Measurements from ENCODE around the gene KCNIP1. TPM values are rescaled to one million over a fixed set of nuclear protein-coding genes. Genes with fewer than 3 reads are reported as not detected.

Gene KCNIP1
- total RNA-seq, 1 donor from 2014 or later = 0.45 TPM

DNA sequence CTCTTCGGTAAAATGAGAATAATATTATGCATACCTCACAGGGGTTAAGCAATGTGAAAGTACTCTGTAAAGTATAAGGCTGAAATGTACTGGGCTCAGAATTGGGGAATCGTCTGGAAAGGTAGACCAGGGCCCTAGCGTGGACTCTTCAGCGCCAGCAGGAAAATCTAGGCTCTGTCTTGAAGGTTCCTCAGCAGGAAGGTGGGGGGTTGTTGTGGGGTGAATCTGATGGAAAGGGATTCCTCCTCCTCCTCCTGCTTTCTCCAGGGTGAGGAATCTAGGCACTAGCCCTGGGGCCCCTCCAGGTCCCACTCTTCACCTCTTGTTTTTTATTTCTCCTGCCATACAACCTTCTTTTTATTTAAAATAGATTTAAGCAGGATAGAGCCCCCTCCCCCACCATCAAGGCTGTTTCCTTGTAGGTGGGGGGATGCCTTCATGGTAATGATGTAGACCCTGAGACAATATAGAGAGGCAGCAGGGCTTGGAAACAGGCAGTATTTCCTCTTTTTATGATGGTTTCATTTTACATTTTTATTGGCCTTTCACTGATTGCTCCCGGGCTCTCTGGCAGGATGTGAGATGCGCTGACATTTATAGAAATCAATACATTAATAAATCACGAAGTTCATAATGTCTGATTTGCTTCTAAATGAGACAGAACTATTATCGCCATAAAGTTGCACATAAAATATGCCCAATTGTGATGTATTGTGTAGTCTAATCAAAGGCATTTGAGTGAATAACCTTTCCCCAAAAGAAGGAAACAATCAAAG lies 200.8 kb downstream of the KCNIP1 start:
- no peak for FAIRE-seq
- Mint-ChIP-seq H3K27me3 (ENCODE audit: low read depth, unreplicated experiment) (peaks cover 24% of the 10 kb centered on the region), H3K4me3 (ENCODE audit: unreplicated experiment) (no peak overlapping the region), H3K9me3 (ENCODE audit: unreplicated experiment) (peaks cover 2% of the 10 kb centered on the region), H3K36me3 (ENCODE audit: low read depth, unreplicated experiment) (no peaks in the 10 kb centered on the region), H3K4me1 (ENCODE audit: low read depth, unreplicated experiment) (no peaks in the 10 kb centered on the region), H3K27ac (ENCODE audit: unreplicated experiment) (no peak overlapping the region)
- H3K36me3 ChIP-seq (ENCODE audit: insufficient read depth, low read length) = no peaks in the 10 kb centered on the region
- DNase-seq (ENCODE audit: low read depth) = no peak
- H3K9ac ChIP-seq (ENCODE audit: low read length) = no peak overlapping the region
- no peaks in the 10 kb centered on the region for H3K9me3 ChIP-seq (ENCODE audit: insufficient read depth, low read depth, low read length)
- H3K79me2 ChIP-seq (ENCODE audit: insufficient read depth, low read length) = no peaks in the 10 kb centered on the region
- H3K4me1 ChIP-seq (ENCODE audit: insufficient read depth, low read length) = no peaks in the 10 kb centered on the region
- no peak overlapping the region for H2AFZ ChIP-seq (ENCODE audit: low read depth, low read length)
- no peak overlapping the region for H3K4me3 ChIP-seq (ENCODE audit: insufficient read depth, low read depth, low read length)
- no peaks in the 10 kb centered on the region for H4K20me1 ChIP-seq (ENCODE audit: insufficient read depth, low read length)
- TF ChIP-seq, protein P1, sequence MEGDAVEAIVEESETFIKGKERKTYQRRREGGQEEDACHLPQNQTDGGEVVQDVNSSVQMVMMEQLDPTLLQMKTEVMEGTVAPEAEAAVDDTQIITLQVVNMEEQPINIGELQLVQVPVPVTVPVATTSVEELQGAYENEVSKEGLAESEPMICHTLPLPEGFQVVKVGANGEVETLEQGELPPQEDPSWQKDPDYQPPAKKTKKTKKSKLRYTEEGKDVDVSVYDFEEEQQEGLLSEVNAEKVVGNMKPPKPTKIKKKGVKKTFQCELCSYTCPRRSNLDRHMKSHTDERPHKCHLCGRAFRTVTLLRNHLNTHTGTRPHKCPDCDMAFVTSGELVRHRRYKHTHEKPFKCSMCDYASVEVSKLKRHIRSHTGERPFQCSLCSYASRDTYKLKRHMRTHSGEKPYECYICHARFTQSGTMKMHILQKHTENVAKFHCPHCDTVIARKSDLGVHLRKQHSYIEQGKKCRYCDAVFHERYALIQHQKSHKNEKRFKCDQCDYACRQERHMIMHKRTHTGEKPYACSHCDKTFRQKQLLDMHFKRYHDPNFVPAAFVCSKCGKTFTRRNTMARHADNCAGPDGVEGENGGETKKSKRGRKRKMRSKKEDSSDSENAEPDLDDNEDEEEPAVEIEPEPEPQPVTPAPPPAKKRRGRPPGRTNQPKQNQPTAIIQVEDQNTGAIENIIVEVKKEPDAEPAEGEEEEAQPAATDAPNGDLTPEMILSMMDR (IDR thresholded peaks at IDR 0.05; ENCODE audit: insufficient read depth, low read depth, low read length) = no peak
- TF ChIP-seq EZH2 (IDR thresholded peaks at IDR 0.05; ENCODE audit: insufficient read depth, low read length) = no peak
- no peak overlapping the region for H3K27ac ChIP-seq (ENCODE audit: low read depth, low read length)
- no peaks in the 10 kb centered on the region for H3K27me3 ChIP-seq (ENCODE audit: insufficient read depth, low read length)
- H3K4me2 ChIP-seq (ENCODE audit: low read length) = no peak overlapping the region

DNA sequence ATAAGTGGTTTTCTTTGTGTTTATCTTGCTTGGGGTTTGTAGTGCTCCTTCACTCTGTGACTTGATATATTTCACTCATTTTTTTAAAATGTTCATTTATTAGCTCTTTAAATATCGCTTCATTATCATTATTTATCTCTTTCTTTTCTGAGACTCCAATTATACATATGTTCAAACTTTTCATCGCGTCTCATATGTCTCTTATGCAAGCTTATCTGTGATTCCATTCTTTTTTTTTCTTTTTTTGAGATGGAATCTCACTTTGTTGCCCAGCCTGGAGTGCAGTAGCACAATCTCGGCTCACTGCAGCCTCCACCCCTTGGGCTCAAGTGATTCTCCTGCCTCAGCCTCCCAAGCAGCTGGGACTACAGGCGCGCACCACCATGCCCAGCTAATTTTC lies 205.8 kb downstream of the KCNIP1 start:
- H3K4me1 ChIP-seq (ENCODE audit: insufficient read depth, low read length) = no peaks in the 10 kb centered on the region
- H3K27me3 ChIP-seq (ENCODE audit: insufficient read depth, low read length) = no peaks in the 10 kb centered on the region
- H4K20me1 ChIP-seq (ENCODE audit: insufficient read depth, low read length) = no peaks in the 10 kb centered on the region
- Mint-ChIP-seq H3K4me1 (ENCODE audit: low read depth, unreplicated experiment) (no peaks in the 10 kb centered on the region), H3K27me3 (ENCODE audit: low read depth, unreplicated experiment) (peaks cover 6% of the 10 kb centered on the region), H3K4me3 (ENCODE audit: unreplicated experiment) (no peak overlapping the region), H3K9me3 (ENCODE audit: unreplicated experiment) (peaks cover 4% of the 10 kb centered on the region), H3K27ac (ENCODE audit: unreplicated experiment) (no peak overlapping the region), H3K36me3 (ENCODE audit: low read depth, unreplicated experiment) (no peaks in the 10 kb centered on the region)
- H3K27ac ChIP-seq (ENCODE audit: low read depth, low read length) = no peak overlapping the region
- no peaks in the 10 kb centered on the region for H3K36me3 ChIP-seq (ENCODE audit: insufficient read depth, low read length)
- no peak overlapping the region for H3K4me2 ChIP-seq (ENCODE audit: low read length)
- no peak overlapping the region for H3K4me3 ChIP-seq (ENCODE audit: insufficient read depth, low read depth, low read length)
- H3K9ac ChIP-seq (ENCODE audit: low read length) = no peak overlapping the region
- H3K9me3 ChIP-seq (ENCODE audit: insufficient read depth, low read depth, low read length) = no peaks in the 10 kb centered on the region
- H2AFZ ChIP-seq (ENCODE audit: low read depth, low read length) = no peak overlapping the region
- DNase-seq (ENCODE audit: low read depth) = no peak
- TF ChIP-seq EZH2 (IDR thresholded peaks at IDR 0.05; ENCODE audit: insufficient read depth, low read length) = no peak
- TF ChIP-seq, protein P1 (IDR thresholded peaks at IDR 0.05; ENCODE audit: insufficient read depth, low read depth, low read length) = no peak
- FAIRE-seq = no peak
- no peaks in the 10 kb centered on the region for H3K79me2 ChIP-seq (ENCODE audit: insufficient read depth, low read length)

- peaks cover 3% of the 10 kb centered on the region for H3K27me3 ChIP-seq (ENCODE audit: insufficient read depth, low read length)
- peaks cover 4% of the 10 kb centered on the region for H3K27me3 Mint-ChIP-seq (ENCODE audit: low read depth, unreplicated experiment)
These were observed 207.5 kb downstream of the KCNIP1 start for GRCh38 chr5:170711300-170711699.

More at GRCh38 chr5:170711300-170711699, 207.5 kb downstream of the KCNIP1 start:
- peaks cover 4% of the 10 kb centered on the region for H3K9me3 Mint-ChIP-seq (ENCODE audit: unreplicated experiment)
- FAIRE-seq = no peak
- no peak overlapping the region for H3K27ac ChIP-seq (ENCODE audit: low read depth, low read length)
- no peaks in the 10 kb centered on the region for H3K4me1 Mint-ChIP-seq (ENCODE audit: low read depth, unreplicated experiment)
- no peaks in the 10 kb centered on the region for H4K20me1 ChIP-seq (ENCODE audit: insufficient read depth, low read length)
- no peak for TF ChIP-seq EZH2 (IDR thresholded peaks at IDR 0.05; ENCODE audit: insufficient read depth, low read length)
- TF ChIP-seq, protein P1 (IDR thresholded peaks at IDR 0.05; ENCODE audit: insufficient read depth, low read depth, low read length) = no peak
- no peaks in the 10 kb centered on the region for H3K36me3 ChIP-seq (ENCODE audit: insufficient read depth, low read length)
- H3K9ac ChIP-seq (ENCODE audit: low read length) = no peak overlapping the region
- no peak overlapping the region for H3K4me2 ChIP-seq (ENCODE audit: low read length)
- DNase-seq (ENCODE audit: low read depth) = no peak
- H3K4me3 ChIP-seq (ENCODE audit: insufficient read depth, low read depth, low read length) = no peak overlapping the region
- H3K9me3 ChIP-seq (ENCODE audit: insufficient read depth, low read depth, low read length) = no peaks in the 10 kb centered on the region
- H3K36me3 Mint-ChIP-seq (ENCODE audit: low read depth, unreplicated experiment) = no peaks in the 10 kb centered on the region
- no peak overlapping the region for H3K4me3 Mint-ChIP-seq (ENCODE audit: unreplicated experiment)
- no peaks in the 10 kb centered on the region for H3K4me1 ChIP-seq (ENCODE audit: insufficient read depth, low read length)
- no peak overlapping the region for H2AFZ ChIP-seq (ENCODE audit: low read depth, low read length)
- no peaks in the 10 kb centered on the region for H3K79me2 ChIP-seq (ENCODE audit: insufficient read depth, low read length)
- no peak overlapping the region for H3K27ac Mint-ChIP-seq (ENCODE audit: unreplicated experiment)
